NCI-H128 (cell line): Measurements from ENCODE around the gene ARMC12.
A peak's percentile ranks its signal among the peaks of the same experiment; 100 is the strongest.
"Not testable (repeated sequence)": the region's sequence is repeated elsewhere in the genome, so short reads cannot be mapped to it uniquely, and the experiment has no call there.

Experiments used
- DNase-seq: peaks from one replicate; lab custom pipeline; 2025; ENCODE audit not compliant: unreplicated experiment; lab: John Stamatoyannopoulos, UW

Gene ARMC12, protein sequence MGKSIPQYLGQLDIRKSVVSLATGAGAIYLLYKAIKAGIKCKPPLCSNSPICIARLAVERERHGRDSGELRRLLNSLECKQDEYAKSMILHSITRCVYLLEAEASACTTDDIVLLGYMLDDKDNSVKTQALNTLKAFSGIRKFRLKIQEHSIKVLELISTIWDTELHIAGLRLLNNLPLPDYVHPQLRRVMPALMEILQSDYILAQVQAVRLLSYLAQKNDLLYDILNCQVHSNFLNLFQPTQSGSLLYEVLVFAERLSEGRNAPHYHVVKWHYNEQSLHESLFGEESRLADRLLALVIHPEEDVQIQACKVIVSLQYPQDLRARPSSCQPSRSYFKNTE

GRCh38 chr6:35736982-35737412, at the start of gene ARMC12:
Gene ARMC12 (plus strand): TSS chr6:35737032. CDS start chr6:35737109, 77 bp downstream.
- DNase-seq, result no peak

GRCh38 chr6:35687658-35688604, 48.9 kb upstream of the ARMC12 start:
- DNase-seq, result no peak

DNA sequence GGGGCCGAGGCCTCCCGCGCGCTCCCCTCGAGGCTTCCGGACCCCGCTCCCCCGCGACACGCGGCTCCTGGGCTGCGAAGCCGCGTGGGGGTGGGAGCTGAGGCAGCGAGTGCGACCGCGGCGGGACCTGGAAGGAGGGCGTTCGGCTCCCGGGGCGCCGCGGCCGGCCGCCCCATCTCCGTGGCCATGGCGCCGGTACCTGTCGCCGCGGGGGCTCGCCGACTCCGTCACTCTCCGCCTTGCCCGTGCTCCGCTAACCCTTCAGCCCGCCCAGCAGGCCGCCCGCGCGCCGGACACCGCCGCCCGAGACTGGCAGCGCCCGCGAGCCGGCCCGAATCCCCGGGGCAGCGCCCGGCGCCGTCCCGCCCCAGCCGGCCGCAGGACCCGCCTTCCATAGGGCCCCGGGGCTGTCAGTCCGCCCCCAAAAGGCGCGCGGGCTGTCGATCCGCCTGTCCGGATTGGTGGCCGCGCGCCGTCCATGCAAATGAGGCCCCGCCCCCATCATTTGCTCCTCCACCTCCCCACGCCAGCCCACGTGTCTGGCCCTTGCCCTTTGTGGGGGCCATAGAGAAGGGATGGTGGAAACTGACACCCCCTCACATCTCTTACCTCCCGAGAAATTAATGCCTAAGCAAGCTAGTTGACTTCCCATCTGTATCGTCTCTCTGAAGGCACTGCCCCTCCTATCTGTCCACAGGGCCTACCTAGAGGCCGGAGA, 48.1 kb upstream of the ARMC12 start, which contains the start of gene FKBP5:
Gene FKBP5, minus strand, starts transcription at position 311 of the 718 bp plus-strand sequence. CDS start 46,091 bp downstream, outside the sequence.
- DNase-seq, result peak; percentile 11

DNA sequence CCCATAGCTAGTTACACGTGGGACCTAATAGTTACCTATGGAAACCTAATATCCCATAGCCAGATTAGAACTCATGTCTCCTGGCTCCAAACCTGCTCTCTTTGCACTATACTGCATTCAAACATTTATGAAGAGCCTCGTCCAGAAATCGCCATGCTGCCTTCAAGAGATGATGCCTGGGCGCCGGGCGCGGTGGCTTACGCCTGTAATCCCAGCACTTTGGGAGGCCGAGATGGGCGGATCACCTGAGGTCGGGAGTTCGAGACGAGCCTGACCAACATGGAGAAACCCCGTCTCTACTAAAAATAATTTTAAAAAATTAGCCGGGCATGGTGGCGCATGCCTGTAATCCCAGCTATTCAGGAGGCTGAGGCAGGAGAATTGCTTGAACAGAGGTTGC, 46.8 kb upstream of the ARMC12 start:
- DNase-seq, result not testable (repeated sequence)

GRCh38 chr6:35690484-35690883, 46.3 kb upstream of the ARMC12 start:
- no peak for DNase-seq

DNA sequence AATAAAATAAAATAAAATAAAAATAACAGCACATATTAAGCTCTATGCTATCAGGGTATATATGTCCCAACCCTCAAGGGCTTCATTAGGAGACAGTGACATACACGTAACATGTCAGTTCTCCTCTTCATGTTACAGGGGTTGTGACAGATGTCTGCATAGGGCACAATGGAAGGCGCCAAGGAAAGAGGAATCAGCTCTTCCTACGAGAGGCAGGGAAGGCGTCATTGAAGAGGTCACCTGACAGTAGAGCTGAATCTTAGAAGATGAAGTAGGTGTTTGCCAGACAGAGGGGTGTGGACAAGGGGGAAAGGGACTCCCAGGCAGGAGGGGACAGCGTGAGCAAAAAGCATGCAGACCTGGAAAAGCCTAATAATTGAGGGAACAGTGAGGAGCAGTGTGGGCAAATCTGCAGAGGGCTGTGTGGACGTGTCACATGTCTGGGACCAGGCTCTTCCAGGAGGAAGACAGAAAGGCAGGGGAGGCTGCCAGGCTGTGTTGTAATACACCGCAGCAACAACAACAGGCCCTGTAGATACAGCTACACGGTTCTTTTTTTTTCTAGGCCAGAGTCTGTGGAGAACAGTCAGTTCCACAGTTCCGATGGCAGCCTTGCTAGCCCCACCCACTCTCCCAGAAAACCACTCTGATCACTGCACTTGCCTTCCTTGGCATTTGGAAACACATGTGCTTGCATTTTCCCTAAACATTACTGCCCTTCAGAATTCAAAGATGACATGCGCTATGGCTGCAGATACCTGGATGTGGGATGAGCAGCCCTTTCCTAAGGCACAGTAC, 45.6 kb upstream of the ARMC12 start:
- DNase-seq, result no peak

- DNase-seq, result no peak
These were observed 42.4 kb upstream of the ARMC12 start for GRCh38 chr6:35694462-35694861.

GRCh38 chr6:35698430-35698829, 38.4 kb upstream of the ARMC12 start:
- not testable (repeated sequence) for DNase-seq

GRCh38 chr6:35698858-35699257, 38.0 kb upstream of the ARMC12 start:
- DNase-seq, result no peak

- DNase-seq, result no peak
These were observed 33.3 kb upstream of the ARMC12 start for GRCh38 chr6:35703554-35703953.

DNA sequence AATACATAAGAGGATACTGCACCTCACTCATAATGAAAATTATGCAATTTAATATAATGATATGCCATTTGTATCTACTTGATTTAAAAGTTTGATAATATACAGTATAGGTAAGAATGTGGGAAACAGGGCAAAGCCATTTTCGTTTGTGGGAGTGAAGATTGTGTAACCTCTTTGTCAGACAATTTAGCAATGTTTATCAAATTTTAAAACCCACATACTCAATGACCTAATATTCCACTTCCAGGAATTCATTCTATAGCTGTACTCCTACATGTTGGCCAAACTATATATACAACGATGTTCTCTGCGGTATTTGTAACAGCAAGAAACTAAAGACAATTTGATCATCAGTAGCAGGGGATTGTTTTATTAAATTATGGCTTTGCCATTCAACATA, 30.4 kb upstream of the ARMC12 start:
- no peak for DNase-seq

GRCh38 chr6:35707714-35708407, 29.0 kb upstream of the ARMC12 start:
- DNase-seq, result no peak

DNA sequence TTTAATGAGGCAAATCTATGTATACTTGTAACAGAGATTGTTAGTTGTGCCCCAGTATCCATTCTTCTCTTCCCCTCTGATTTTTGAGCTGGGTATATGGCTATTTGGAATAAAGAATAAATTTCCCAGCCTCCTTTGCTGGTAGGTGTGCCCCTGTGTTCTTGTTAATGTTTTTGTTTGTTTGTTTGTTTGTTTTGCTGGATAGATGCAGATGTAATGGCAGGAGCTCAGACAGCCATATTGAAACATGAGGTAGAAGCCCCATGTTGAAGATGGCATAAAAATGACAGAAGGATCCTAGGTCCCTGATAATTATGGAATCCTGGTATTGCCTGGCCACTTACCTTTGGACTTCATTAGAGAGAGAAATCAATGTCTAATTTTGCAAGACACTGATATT, 28.2 kb upstream of the ARMC12 start:
- no peak for DNase-seq

DNA sequence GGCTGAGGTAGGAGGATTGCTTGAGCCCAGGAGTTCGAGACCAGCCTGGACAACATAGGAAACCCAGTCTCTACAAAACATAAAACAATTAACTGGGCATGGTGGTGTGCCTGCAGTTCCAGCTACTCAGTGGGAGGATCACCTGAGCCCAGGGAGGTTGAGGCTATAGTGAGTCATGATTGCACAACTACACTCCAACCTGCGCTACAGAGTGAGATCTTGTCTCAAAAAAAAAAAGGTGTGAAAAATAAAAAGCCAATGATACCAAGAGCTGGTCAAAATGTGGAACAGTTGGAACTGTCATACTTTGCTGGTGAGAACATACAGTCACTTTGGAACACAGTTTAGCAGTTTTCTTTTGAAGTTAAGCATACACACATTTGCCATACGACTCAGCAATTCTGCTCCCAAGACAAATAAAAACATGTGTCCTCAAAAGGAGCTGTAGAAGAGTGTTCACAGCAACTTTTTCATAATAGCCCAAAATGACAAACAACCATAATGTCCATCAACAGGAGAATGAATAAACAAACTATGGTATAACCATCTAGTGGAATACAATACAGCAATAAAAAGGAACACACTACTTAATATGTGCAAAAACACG, 26.5 kb upstream of the ARMC12 start:
- no peak for DNase-seq

GRCh38 chr6:35711731-35712130, 25.1 kb upstream of the ARMC12 start:
- DNase-seq, result no peak

GRCh38 chr6:35713006-35713767, 23.6 kb upstream of the ARMC12 start:
- DNase-seq, result no peak

DNA sequence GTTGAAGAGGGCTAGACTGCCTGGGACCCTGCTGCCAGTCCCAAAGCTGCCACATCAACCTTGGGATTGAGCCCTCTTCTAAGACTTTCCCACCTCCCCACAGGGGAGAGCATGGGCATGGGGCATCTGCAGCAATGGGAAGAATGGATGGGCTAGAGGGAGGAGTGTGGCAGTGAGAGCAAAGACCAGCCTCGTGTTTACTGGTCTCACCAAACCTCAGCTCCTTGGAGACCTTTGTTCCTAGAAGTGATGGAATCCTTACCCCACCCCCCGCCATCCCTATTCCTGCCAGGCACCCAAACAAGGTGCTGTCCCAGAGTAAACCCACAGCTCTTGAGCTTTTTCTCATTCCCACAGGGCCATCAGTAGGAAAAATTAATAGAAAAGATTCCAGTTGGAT, 20.0 kb upstream of the ARMC12 start:
- DNase-seq, result no peak
